CD14-positive monocyte (primary cell): ENCODE measurements around the gene SLC38A6. TPM values are rescaled to one million over a fixed set of nuclear protein-coding genes. Genes with fewer than 3 reads are reported as not detected.

ENCODE experiments used
- DNase-seq, 3 donors: peaks; one replicate each; pipeline ENCODE4 v3.0.0-alpha.2; 2011 to 2022
- H2AFZ ChIP-seq: 2 replicates; pipeline ENCODE4 v1.6.0; 2012; ENCODE audit warnings: mild to moderate bottlenecking, low read depth, low read length, inconsistent platforms; ENCODE audit not compliant: insufficient read depth, poor library complexity, severe bottlenecking
- H3K27ac ChIP-seq, 2 donors: 1 replicate in 1 of 2; 2 replicates in 1 of 2; pipeline ENCODE4 v1.5.1; 2012 to 2013; ENCODE audit warnings: low read length in 2 of 2, control low read depth in 1 of 2, inconsistent platforms in 1 of 2, low read depth in 1 of 2, mild to moderate bottlenecking in 1 of 2
- H3K27me3 ChIP-seq, 2 donors: one replicate each; pipeline versions ENCODE4 v1.6.0 to v1.6.1; 2011 to 2013; ENCODE audit warnings: low read length in 2 of 2; ENCODE audit not compliant: control insufficient read depth in 2 of 2, insufficient read depth in 2 of 2
- H3K36me3 ChIP-seq, 2 donors: replicated peaks in 1 of 2; 1 replicate in 1 of 2; 2 replicates in 1 of 2; pipeline versions ENCODE4 v1.5.1 to v1.6.1; 2012 to 2013; ENCODE audit warnings: low read length in 2 of 2, control low read depth in 1 of 2, inconsistent platforms in 1 of 2, mild to moderate bottlenecking in 1 of 2; ENCODE audit not compliant: insufficient read depth in 2 of 2, control insufficient read depth in 1 of 2
- H3K4me1 ChIP-seq, 2 donors: 1 replicate in 1 of 2; 2 replicates in 1 of 2; pipeline versions ENCODE4 v1.5.1 to v1.6.1; 2012 to 2013; ENCODE audit warnings: low read length in 2 of 2, control low read depth in 1 of 2, inconsistent platforms in 1 of 2, mild to moderate bottlenecking in 1 of 2, moderate library complexity in 1 of 2; ENCODE audit not compliant: insufficient read depth in 2 of 2, control insufficient read depth in 1 of 2
- H3K4me2 ChIP-seq: replicated peaks from 2 replicates; pipeline ENCODE3; 2012; ENCODE audit warnings: low read length, moderate library complexity, mild to moderate bottlenecking; ENCODE audit not compliant: poor library complexity, severe bottlenecking; ENCODE audit errors: extremely low read depth
- H3K4me3 ChIP-seq, 3 experiments: fragments of 200-600 bp in 1 of 3; sonication (generic) in 1 of 3; replicated peaks in 1 of 3; 1 replicate in 2 of 3; 2 replicates in 1 of 3; pipeline ENCODE4 v1.5.1; 2011 to 2013; ENCODE audit warnings: low read length in 3 of 3, mild to moderate bottlenecking in 3 of 3, control low read depth in 2 of 3, low read depth in 2 of 3, inconsistent platforms in 1 of 3, moderate library complexity in 1 of 3
- H3K79me2 ChIP-seq: 2 replicates; pipeline ENCODE4 v1.6.0; 2012; ENCODE audit warnings: mild to moderate bottlenecking, control low read depth, inconsistent platforms, low read length, moderate library complexity; ENCODE audit not compliant: insufficient read depth
- H3K9ac ChIP-seq: 2 replicates; pipeline ENCODE4 v1.6.0; 2017; ENCODE audit warnings: low read length, mild to moderate bottlenecking; ENCODE audit not compliant: insufficient read depth, poor library complexity, severe bottlenecking
- H3K9me3 ChIP-seq, 2 donors: replicated peaks in 1 of 2; 1 replicate in 1 of 2; 2 replicates in 1 of 2; pipeline versions ENCODE4 v1.5.1 to v1.6.1; 2012 to 2013; ENCODE audit warnings: low read length in 2 of 2, control low read depth in 1 of 2; ENCODE audit not compliant: control insufficient read depth in 1 of 2, insufficient read depth in 1 of 2
- H4K20me1 ChIP-seq: 2 replicates; pipeline ENCODE4 v1.6.0; 2012; ENCODE audit warnings: mild to moderate bottlenecking, low read length, control low read depth, moderate library complexity; ENCODE audit not compliant: insufficient read depth
- H3K27ac Mint-ChIP-seq, 7 donors: one replicate each; pipeline ENCODE4 v1.8.0; 2020; ENCODE audit warnings: mild to moderate bottlenecking in 7 of 7, mixed read lengths in 7 of 7, moderate library complexity in 6 of 7, inconsistent platforms in 2 of 7
- H3K27me3 Mint-ChIP-seq, 3 donors: one replicate each; pipeline ENCODE4 v1.8.0; 2021 to 2022; ENCODE audit warnings: low read depth in 3 of 3, mild to moderate bottlenecking in 3 of 3, mixed read lengths in 3 of 3, moderate library complexity in 3 of 3, inconsistent platforms in 1 of 3
- H3K36me3 Mint-ChIP-seq, 2 donors: one replicate each; pipeline ENCODE4 v1.8.0; 2020; ENCODE audit warnings: mixed read lengths in 2 of 2, inconsistent platforms in 1 of 2, mild to moderate bottlenecking in 1 of 2
- H3K4me1 Mint-ChIP-seq: one replicate; pipeline ENCODE4 v1.8.0; 2020; ENCODE audit warnings: mild to moderate bottlenecking, mixed read lengths
- H3K4me3 Mint-ChIP-seq, 2 donors: one replicate each; pipeline ENCODE4 v1.8.0; 2020; ENCODE audit warnings: mild to moderate bottlenecking in 2 of 2, mixed read lengths in 2 of 2, moderate library complexity in 1 of 2
- H3K9me3 Mint-ChIP-seq, 7 donors: one replicate each; pipeline ENCODE4 v1.8.0; 2020 to 2022; ENCODE audit warnings: mixed read lengths in 7 of 7, mild to moderate bottlenecking in 6 of 7, moderate library complexity in 6 of 7, inconsistent platforms in 2 of 7
- CTCF ChIP-seq: fragments of 200-600 bp; IDR thresholded peaks from one replicate; pipeline ENCODE4 v1.8.0; 2022; ENCODE audit warnings: antibody characterized with exemption, mild to moderate bottlenecking
- WGBS: methylation state at CpG from one replicate; pipeline ENCODE4 v1.1.5; 2013; ENCODE audit warnings: missing lambda C conversion rate; ENCODE audit not compliant: insufficient coverage; 5-methylcytosine and 5-hydroxymethylcytosine counted together
- intact Hi-C, 2 donors: fragments of 100-400 bp; cut with micrococcal nuclease; formaldehyde crosslinking; loops; one replicate each; pipeline versions ENCODE4 v1.15.0 to v1.15.1; 2023
- polyA plus RNA-seq, 3 donors: library from polyadenylated mRNA; depleted of rRNA in 1 of 3; unstranded in 2 of 3; stranded (reverse) in 1 of 3; fragments of 300-500 nt in 2 of 3; fragments of >200 nt in 1 of 3; fragmentation: Illumina TruSeq in 2 of 3; gene quantifications; 1 replicate in 2 of 3; 2 replicates in 1 of 3; pipeline ENCODE4 v1.2.3, GENCODE V29; 2012 to 2021

The SLC38A6 gene
- polyA plus RNA-seq, 3 donors, result 10.3 to 15.9 (median 14.0) TPM

GRCh38 chr14:61077437-61077836 is 96.4 kb downstream of the SLC38A6 start:
- Histone ChIP-seq H3K4me2 (no peak overlapping the region), H4K20me1 (no peaks in the 10 kb centered on the region), H3K9me3 (no peaks in the 10 kb centered on the region), H3K9ac (no peak overlapping the region), H3K4me1 (peaks cover 4 to 11% of the 10 kb centered on the region in 2 donors), H3K27ac (no peak overlapping the region), H2AFZ (no peak overlapping the region), H3K36me3 (no peaks in the 10 kb centered on the region), H3K79me2 (no peaks in the 10 kb centered on the region), H3K4me3 (no peak overlapping the region), H3K27me3 (no peaks in the 10 kb centered on the region)
- TF ChIP-seq CTCF, result no peak
- H3K27ac Mint-ChIP-seq, result no peak overlapping the region
- intact Hi-C loops, result no loop called here
- DNase-seq, result no peak
- H3K9me3 Mint-ChIP-seq, result peaks cover 0 to 4% (median 0%) of the 10 kb centered on the region in 7 donors
- no peaks in the 10 kb centered on the region for H3K27me3 Mint-ChIP-seq
- H3K4me1 Mint-ChIP-seq, result peaks cover 13% of the 10 kb centered on the region
- H3K36me3 Mint-ChIP-seq, result peaks cover 8 to 10% of the 10 kb centered on the region in 2 donors
- no peak overlapping the region for H3K4me3 Mint-ChIP-seq

GRCh38 chr14:61077951-61078720 is 97.1 kb downstream of the SLC38A6 start:
- peaks cover 0 to 3% (median 0%) of the 10 kb centered on the region in 7 donors for H3K9me3 Mint-ChIP-seq
- no peak overlapping the region for H3K27ac ChIP-seq
- H3K9me3 ChIP-seq, result no peaks in the 10 kb centered on the region
- H3K36me3 ChIP-seq, result no peaks in the 10 kb centered on the region
- H3K79me2 ChIP-seq, result no peaks in the 10 kb centered on the region
- peaks cover 13% of the 10 kb centered on the region for H3K4me1 Mint-ChIP-seq
- H3K4me2 ChIP-seq, result no peak overlapping the region
- TF ChIP-seq CTCF, result no peak
- H3K27ac Mint-ChIP-seq, result no peak overlapping the region
- H3K9ac ChIP-seq, result no peak overlapping the region
- no peak for DNase-seq
- H3K36me3 Mint-ChIP-seq, result peaks cover 8 to 10% of the 10 kb centered on the region in 2 donors
- H3K27me3 Mint-ChIP-seq, result no peaks in the 10 kb centered on the region
- no peaks in the 10 kb centered on the region for H3K27me3 ChIP-seq
- 100% methylated on average over 1 of the region's 4 CpGs for WGBS
- H3K4me1 ChIP-seq, result peaks cover 4 to 11% of the 10 kb centered on the region in 2 donors
- intact Hi-C loops, result no loop called here
- H3K4me3 Mint-ChIP-seq, result no peak overlapping the region
- H4K20me1 ChIP-seq, result no peaks in the 10 kb centered on the region
- no peak overlapping the region for H2AFZ ChIP-seq
- H3K4me3 ChIP-seq, result no peak overlapping the region
